HCT116 (cell line): ENCODE results near the gene ALK. TPM values are rescaled to one million over a fixed set of nuclear protein-coding genes. Genes with fewer than 3 reads are reported as not detected.

Experiments used
- ATAC-seq: fragments of 200-7000 bp; cut with Tn5 transposase; 2 replicates; pipeline ENCODE4 v1.9.1; 2020; ENCODE audit warnings: mild to moderate bottlenecking, moderate library complexity
- BruUV-seq: library from RNA; stranded (reverse); fragments of 400-500 nt; replicated peaks from 2 replicates; lab custom pipeline; 2021; lab: Mats Ljungman, UMichigan
- CTCF ChIA-PET: fragments of 300-600 bp; sonication (Branson Sonifier 250); formaldehyde crosslinking; loops from one replicate; lab custom pipeline; 2021; ENCODE audit warnings: antibody characterized with exemption; lab: Charles Lee
- POLR2A ChIA-PET: fragments of 300-600, 350-600 bp; sonication (Branson Sonifier 250); formaldehyde crosslinking; loops from one replicate; lab custom pipeline; 2021; ENCODE audit warnings: antibody characterized with exemption; lab: Charles Lee
- RAD21 ChIA-PET, 2 experiments: fragments of 300-600 bp; sonication (Branson Sonifier 250); formaldehyde crosslinking; loops; one replicate each; lab custom pipeline; 2023; ENCODE audit warnings: low total read pairs in 2 of 2; ENCODE audit not compliant: uncharacterized antibody in 2 of 2, unreplicated experiment in 2 of 2, low non-redundant PET in 1 of 2; lab: Charles Lee
- DNase-seq: peaks from one replicate; pipeline ENCODE4 v3.0.0-alpha.2; 2010; ENCODE audit warnings: low read depth, low spot score
- H2AFZ ChIP-seq: fragments of 200-600 bp; shearing (Covaris generic), sonication (generic); 2 replicates; pipeline ENCODE4 v1.6.1; 2017; ENCODE audit warnings: low read depth, mixed run types, mixed read lengths, antibody characterized with exemption, low read length; ENCODE audit not compliant: poor library complexity, severe bottlenecking
- H3K27ac ChIP-seq: 2 replicates; pipeline ENCODE4 v1.5.1; 2012; ENCODE audit warnings: low read depth, low read length
- H3K27me3 ChIP-seq: fragments of 200-600 bp; sonication (generic); 2 replicates; pipeline ENCODE4 v1.6.1; 2016; ENCODE audit warnings: mixed run types, low read length, mixed read lengths; ENCODE audit not compliant: insufficient read depth
- H3K36me3 ChIP-seq, 2 experiments: fragments of 200-500 bp in 1 of 2; fragments of 200-600 bp in 1 of 2; sonication (Bioruptor generic) in 1 of 2; sonication (generic) in 1 of 2; 2 replicates each; pipeline versions ENCODE4 v1.5.1 to v1.6.1; 2014 to 2016; ENCODE audit warnings: low read length in 2 of 2, inconsistent platforms in 1 of 2, mixed read lengths in 1 of 2, mixed run types in 1 of 2; ENCODE audit not compliant: insufficient read depth in 2 of 2, control insufficient read depth in 1 of 2
- H3K4me1 ChIP-seq, 2 experiments: fragments of 200-600 bp in 1 of 2; sonication (generic) in 1 of 2; 2 replicates each; pipeline versions ENCODE4 v1.5.1 to v1.6.1; 2012 to 2017; ENCODE audit warnings: low read length in 2 of 2, inconsistent platforms in 1 of 2, mild to moderate bottlenecking in 1 of 2, mixed read lengths in 1 of 2, mixed run types in 1 of 2, moderate library complexity in 1 of 2; ENCODE audit not compliant: insufficient read depth in 2 of 2, control insufficient read depth in 1 of 2
- H3K4me2 ChIP-seq: fragments of 200-600 bp; sonication (generic); 2 replicates; pipeline ENCODE4 v1.6.1; 2017; ENCODE audit warnings: mixed run types, low read length, mixed read lengths
- H3K4me3 ChIP-seq, 2 experiments: fragments of 200-600 bp in 1 of 2; sonication (generic) in 1 of 2; replicated peaks in 1 of 2; 2 replicates each; pipeline ENCODE4 v1.5.1; 2011 to 2016; ENCODE audit warnings: low read length in 2 of 2, control low read depth in 1 of 2, low read depth in 1 of 2, mild to moderate bottlenecking in 1 of 2, mixed read lengths in 1 of 2, mixed run types in 1 of 2
- H3K79me2 ChIP-seq: fragments of 200-600 bp; sonication (generic); 2 replicates; pipeline ENCODE4 v1.6.1; 2017; ENCODE audit warnings: mild to moderate bottlenecking, mixed run types, low read length, moderate library complexity, mixed read lengths; ENCODE audit not compliant: insufficient read depth
- H3K9ac ChIP-seq: fragments of 200-600 bp; sonication (generic); 2 replicates; pipeline ENCODE4 v1.6.1; 2016; ENCODE audit warnings: low read length, mixed read lengths
- H3K9me2 ChIP-seq: fragments of 200-600 bp; sonication (generic), shearing (Covaris generic); 2 replicates; pipeline ENCODE4 v1.6.1; 2017; ENCODE audit warnings: mixed run types, mild to moderate bottlenecking, moderate library complexity; ENCODE audit not compliant: insufficient read depth
- H3K9me3 ChIP-seq, 2 experiments: fragments of 200-500 bp in 1 of 2; fragments of 200-600 bp in 1 of 2; sonication (Bioruptor generic) in 1 of 2; sonication (generic) in 1 of 2; 2 replicates each; pipeline ENCODE4 v1.6.1; 2014 to 2017; ENCODE audit warnings: low read length in 2 of 2, mixed read lengths in 2 of 2, inconsistent platforms in 1 of 2, low read depth in 1 of 2, mild to moderate bottlenecking in 1 of 2, mixed run types in 1 of 2, moderate library complexity in 1 of 2; ENCODE audit not compliant: control insufficient read depth in 1 of 2, insufficient read depth in 1 of 2
- H4K20me1 ChIP-seq: fragments of 200-600 bp; sonication (generic), shearing (Covaris generic); 2 replicates; pipeline ENCODE4 v1.6.1; 2017; ENCODE audit warnings: mixed run types, mild to moderate bottlenecking, moderate library complexity; ENCODE audit not compliant: insufficient read depth
- ATF3 ChIP-seq: IDR thresholded peaks from 2 replicates; pipeline ENCODE4 v1.6.1; 2012
- CBX3 ChIP-seq: IDR thresholded peaks from 2 replicates; pipeline ENCODE4 v1.6.1; 2012; ENCODE audit warnings: low read depth
- CEBPB ChIP-seq: IDR thresholded peaks from 2 replicates; pipeline ENCODE4 v1.6.1; 2012; ENCODE audit warnings: low read depth
- CTCF ChIP-seq, 3 experiments: fragments of 200-600 bp in 1 of 3; sonication (generic) in 1 of 3; IDR thresholded peaks in 2 of 3; conservative IDR thresholded peaks in 1 of 3; 2 replicates each; pipeline ENCODE4 v1.5.1; 2012 to 2017; ENCODE audit warnings: low read depth in 2 of 3, low read length in 2 of 3, antibody characterized with exemption in 1 of 3, borderline replicate concordance in 1 of 3, control low read depth in 1 of 3, mild to moderate bottlenecking in 1 of 3, mixed read lengths in 1 of 3, mixed run types in 1 of 3, moderate library complexity in 1 of 3; ENCODE audit not compliant: insufficient read depth in 1 of 3
- EGR1 ChIP-seq: IDR thresholded peaks from 2 replicates; pipeline ENCODE4 v1.6.1; 2012; ENCODE audit warnings: low read depth
- ELF1 ChIP-seq: IDR thresholded peaks from 2 replicates; pipeline ENCODE4 v1.6.1; 2012; ENCODE audit warnings: low read depth, borderline replicate concordance
- EZH2 ChIP-seq: fragments of 200-600 bp; sonication (generic); IDR thresholded peaks from 2 replicates; pipeline ENCODE4 v1.6.1; 2017; ENCODE audit warnings: antibody characterized with exemption, mixed run types
- EZH2phosphoT487 ChIP-seq: fragments of 200-600 bp; IDR thresholded peaks from 2 replicates; pipeline ENCODE4 v1.6.1; 2018; ENCODE audit warnings: antibody characterized with exemption, borderline replicate concordance
- FOSL1 ChIP-seq: IDR thresholded peaks from 2 replicates; pipeline ENCODE4 v1.6.1; 2012; ENCODE audit warnings: low read depth
- JUND ChIP-seq: IDR thresholded peaks from 2 replicates; pipeline ENCODE4 v1.6.1; 2012
- MAX ChIP-seq: IDR thresholded peaks from 2 replicates; pipeline ENCODE4 v1.6.1; 2012
- POLR2A ChIP-seq: IDR thresholded peaks from 2 replicates; pipeline ENCODE4 v1.7.0; 2011; ENCODE audit warnings: borderline replicate concordance; ENCODE audit not compliant: insufficient read depth, insufficient read length; ENCODE audit errors: extremely low read depth
- POLR2AphosphoS5 ChIP-seq: IDR thresholded peaks from 2 replicates; pipeline ENCODE4 v1.6.1; 2011; ENCODE audit warnings: mild to moderate bottlenecking, low read depth, low read length, moderate library complexity
- RAD21 ChIP-seq: IDR thresholded peaks from 2 replicates; pipeline ENCODE4 v1.6.1; 2012; ENCODE audit warnings: low read depth, mild to moderate bottlenecking
- REST ChIP-seq: IDR thresholded peaks from 2 replicates; pipeline ENCODE4 v1.6.1; 2012; ENCODE audit warnings: low read depth
- SIN3A ChIP-seq: IDR thresholded peaks from 2 replicates; pipeline ENCODE4 v1.6.1; 2012; ENCODE audit warnings: low read depth
- SP1 ChIP-seq: IDR thresholded peaks from 2 replicates; pipeline ENCODE4 v1.6.1; 2012; ENCODE audit warnings: low read depth
- TCF7L2 ChIP-seq: IDR thresholded peaks from 2 replicates; pipeline ENCODE4 v1.7.0; 2011; ENCODE audit warnings: borderline replicate concordance, inconsistent platforms; ENCODE audit not compliant: insufficient read depth, insufficient read length; ENCODE audit errors: extremely low read depth
- ZFX ChIP-seq: fragments of 450-650 bp; IDR thresholded peaks from 2 replicates; pipeline ENCODE4 v1.6.1; 2017
- ZNF274 ChIP-seq: fragments of 200-500 bp; sonication (Bioruptor generic); IDR thresholded peaks from 2 replicates; pipeline ENCODE4 v1.6.1; 2014; ENCODE audit warnings: mild to moderate bottlenecking, low read depth, low read length, inconsistent platforms
- intact Hi-C: fragments of 100-400 bp; cut with micrococcal nuclease; formaldehyde crosslinking; loops from 2 replicates; pipeline ENCODE4 v1.10.0; 2022
- total RNA-seq: library from RNA; stranded (reverse); gene quantifications from one replicate; pipeline ENCODE4 v1.2.1, GENCODE V29; 2021; ENCODE audit not compliant: unreplicated experiment

Gene ALK
- total RNA-seq, 1 experiment from 2014 or later, result not detected

- no peaks in the 10 kb centered on the region for H3K9me2 ChIP-seq
- H3K9ac ChIP-seq, result no peak overlapping the region
- RAD21 ChIA-PET, result no interaction called here
- no peak for TF ChIP-seq ELF1
- TF ChIP-seq TCF7L2, result no peak
- no peak for TF ChIP-seq JUND
- TF ChIP-seq SP1, result no peak
- no peak for TF ChIP-seq EGR1
- no peak for TF ChIP-seq ZNF274
- no peak for TF ChIP-seq EZH2phosphoT487
- no peak for TF ChIP-seq CTCF (IDR thresholded peaks at IDR 0.05 in 2 of 3, conservative IDR thresholded peaks at IDR 0.05 in 1 of 3; ENCODE audit: borderline replicate concordance in 1 of 3, insufficient read depth in 1 of 3, low read depth in 2 of 3, low read length in 2 of 3)
- no peak for TF ChIP-seq RAD21
- no peak for TF ChIP-seq ZFX
- TF ChIP-seq REST, result no peak
- TF ChIP-seq POLR2A, result no peak
- TF ChIP-seq MAX, result no peak
- no peak for TF ChIP-seq CEBPB
- no peak for TF ChIP-seq POLR2AphosphoS5
- no peak for TF ChIP-seq ATF3
- no peak for TF ChIP-seq SIN3A
- no peak for TF ChIP-seq FOSL1
- no peak for TF ChIP-seq EZH2
- TF ChIP-seq CBX3, result no peak
- CTCF ChIA-PET, result no interaction called here
- no peaks in the 10 kb centered on the region for H4K20me1 ChIP-seq
- no peaks in the 10 kb centered on the region for H3K36me3 ChIP-seq
- H3K4me2 ChIP-seq, result no peak overlapping the region
- POLR2A ChIA-PET, result no interaction called here
- no peaks in the 10 kb centered on the region for H3K79me2 ChIP-seq
- BruUV-seq, result no TSS peak
- no peak for ATAC-seq
- no peak for DNase-seq
- peaks cover 41% of the 10 kb centered on the region for H3K27me3 ChIP-seq
- H2AFZ ChIP-seq, result no peak overlapping the region
- H3K27ac ChIP-seq, result no peak overlapping the region
- H3K4me3 ChIP-seq, result no peak overlapping the region
- no peaks in the 10 kb centered on the region for H3K4me1 ChIP-seq
- H3K9me3 ChIP-seq, result no peaks in the 10 kb centered on the region
- intact Hi-C loops, result no loop called here
Measured at GRCh38 chr2:29562896-29563295, 358.5 kb downstream of the ALK start.
